ENCODE measurements around the gene CYTIP.
"Not testable (repeated sequence)": the region's sequence is repeated elsewhere in the genome, so short reads cannot be mapped to it uniquely, and the experiment has no call there.

The CYTIP gene

DNA sequence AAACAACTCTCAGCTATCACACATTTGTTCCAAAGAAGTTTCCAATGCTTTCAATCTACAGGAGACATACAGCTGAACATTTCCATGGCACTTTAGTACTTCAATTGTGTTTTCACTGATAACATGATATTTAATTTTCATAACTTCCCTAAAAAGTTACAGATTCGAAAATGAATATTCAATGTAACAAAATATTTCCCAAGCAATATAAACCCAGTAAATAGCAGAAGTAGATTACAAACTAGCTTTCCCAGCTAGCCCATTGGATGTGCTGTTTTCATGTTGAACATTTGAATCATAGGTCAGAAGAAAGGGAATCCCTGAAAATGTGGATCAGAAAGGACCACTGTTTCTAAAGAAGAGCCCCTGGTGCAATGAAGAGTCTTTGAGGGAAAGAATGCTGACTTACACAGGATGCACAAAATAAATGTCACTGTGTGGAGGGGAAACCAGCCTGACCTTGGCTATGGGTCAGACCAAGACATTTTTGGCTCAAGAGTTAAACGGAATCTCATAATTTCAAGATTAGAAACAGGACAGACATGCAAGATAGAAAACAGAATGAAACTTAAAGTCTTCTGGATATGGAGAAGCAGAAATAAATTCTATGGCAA, 22.5 kb downstream of the CYTIP start:
- no peak for DNase-seq

DNA sequence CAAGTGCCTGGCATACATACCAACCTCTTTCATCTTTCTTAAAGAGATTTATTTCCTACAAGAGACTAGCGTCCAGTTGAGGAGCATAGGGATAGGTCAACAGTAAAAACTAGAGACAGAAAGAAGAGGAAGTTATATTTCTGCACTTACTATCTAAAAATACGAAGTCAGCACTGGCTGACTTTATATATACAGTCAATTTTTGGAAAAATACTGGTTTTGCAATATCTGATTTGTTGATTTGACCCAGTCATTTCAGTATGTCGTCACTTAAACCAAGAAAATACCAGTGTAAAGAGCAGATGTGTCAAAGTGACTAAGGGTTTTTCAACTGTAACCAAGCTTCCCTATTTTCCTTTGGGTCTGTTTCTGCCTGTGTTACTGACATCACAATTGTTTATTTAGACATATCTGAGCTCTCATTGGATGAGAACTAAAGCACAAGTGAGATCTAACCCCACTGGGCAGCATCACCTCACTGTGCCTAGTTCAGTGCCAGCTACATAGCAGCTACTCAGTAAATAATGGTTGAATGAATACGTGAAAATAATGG, 23.0 kb downstream of the CYTIP start:
- no peak for DNase-seq

DNA sequence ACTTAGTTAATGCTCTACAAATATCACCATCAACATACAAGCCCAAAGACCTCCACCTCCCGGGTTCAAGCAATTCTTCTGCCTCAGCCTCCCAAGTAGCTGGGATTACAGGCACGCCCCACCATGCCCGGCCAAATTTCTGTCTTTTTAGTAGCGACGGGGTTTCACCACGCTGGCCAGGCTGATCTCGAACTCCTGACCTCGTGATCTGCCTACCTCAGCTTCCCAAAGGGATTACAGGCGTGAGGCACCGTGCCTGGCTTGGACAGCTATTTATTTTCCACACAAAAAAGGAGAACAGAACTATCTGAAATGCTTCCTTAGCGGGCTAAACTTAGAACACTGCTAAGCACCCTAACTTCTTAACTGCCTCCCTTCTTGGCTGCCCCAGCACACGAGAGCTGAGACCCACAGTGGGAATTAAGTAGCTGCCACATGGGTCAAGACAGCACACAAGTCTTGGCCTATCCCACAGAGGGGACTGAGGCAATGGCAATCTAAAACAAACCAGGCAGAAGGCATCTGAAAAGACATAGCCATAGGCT, 24.8 kb downstream of the CYTIP start:
- no peak for DNase-seq

DNA sequence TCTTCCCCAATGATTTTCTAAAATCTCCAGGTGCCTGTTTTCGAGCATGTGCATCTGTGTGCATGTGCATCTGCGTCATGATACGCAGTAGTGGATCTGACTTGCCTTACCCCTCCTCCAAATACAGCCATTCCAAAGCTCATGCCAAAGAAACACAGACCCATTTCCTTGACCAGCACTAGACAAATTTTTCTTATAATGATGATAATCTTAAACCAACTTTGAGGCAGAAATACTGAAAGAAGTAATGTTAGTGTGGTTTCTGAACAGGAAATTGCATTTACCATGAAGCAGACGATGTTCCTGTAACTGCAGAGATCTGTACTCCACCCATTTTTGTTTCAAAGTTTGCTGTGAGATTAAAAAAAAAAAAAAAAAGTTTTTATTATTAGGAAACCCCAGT, 25.6 kb downstream of the CYTIP start:
- peak; percentile 83 for DNase-seq

DNA sequence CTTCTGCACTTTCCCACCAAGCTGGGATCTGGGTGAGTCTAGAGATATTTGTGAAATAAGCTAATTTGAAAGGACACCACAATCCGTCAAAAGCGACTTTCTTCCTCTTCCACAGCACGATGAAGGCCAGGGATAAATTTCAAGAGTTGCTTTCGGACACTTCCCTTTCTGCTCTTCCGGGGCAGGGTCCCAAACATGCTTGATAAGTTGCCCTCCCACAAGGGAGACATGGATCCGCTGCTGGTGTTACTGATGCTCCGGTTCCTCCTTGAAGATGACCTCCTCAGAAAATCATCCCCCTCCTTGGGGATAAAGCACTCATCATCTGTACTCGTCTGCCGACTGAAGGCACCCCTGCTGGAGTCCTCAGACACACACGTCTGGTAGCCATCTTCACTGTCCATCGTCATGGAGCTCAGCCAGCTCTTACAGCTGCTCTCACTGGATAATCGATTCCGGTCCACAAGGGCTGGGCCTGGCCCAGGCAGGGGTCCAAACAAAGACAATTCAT, 28.2 kb downstream of the CYTIP start:
- DNase-seq: no peak

DNA sequence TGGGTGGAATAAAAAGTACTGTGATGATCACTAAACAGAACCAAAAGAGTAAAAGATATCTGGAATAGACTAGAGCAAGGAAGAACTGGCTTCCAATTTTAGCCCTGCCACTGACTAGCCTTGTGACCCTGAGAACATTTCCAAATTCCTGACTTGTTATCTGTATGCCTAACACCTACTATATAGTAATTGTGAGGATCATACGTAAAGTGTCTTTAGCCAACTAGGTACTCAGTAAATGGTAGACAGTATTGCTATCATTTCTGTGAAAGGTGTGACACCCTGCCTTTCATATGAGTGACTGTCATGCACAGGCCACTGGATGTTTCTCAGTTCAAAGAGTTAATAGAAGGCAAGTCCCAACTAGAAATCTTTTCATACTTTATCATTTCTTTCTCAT, 29.8 kb downstream of the CYTIP start:
- DNase-seq: no peak

DNA sequence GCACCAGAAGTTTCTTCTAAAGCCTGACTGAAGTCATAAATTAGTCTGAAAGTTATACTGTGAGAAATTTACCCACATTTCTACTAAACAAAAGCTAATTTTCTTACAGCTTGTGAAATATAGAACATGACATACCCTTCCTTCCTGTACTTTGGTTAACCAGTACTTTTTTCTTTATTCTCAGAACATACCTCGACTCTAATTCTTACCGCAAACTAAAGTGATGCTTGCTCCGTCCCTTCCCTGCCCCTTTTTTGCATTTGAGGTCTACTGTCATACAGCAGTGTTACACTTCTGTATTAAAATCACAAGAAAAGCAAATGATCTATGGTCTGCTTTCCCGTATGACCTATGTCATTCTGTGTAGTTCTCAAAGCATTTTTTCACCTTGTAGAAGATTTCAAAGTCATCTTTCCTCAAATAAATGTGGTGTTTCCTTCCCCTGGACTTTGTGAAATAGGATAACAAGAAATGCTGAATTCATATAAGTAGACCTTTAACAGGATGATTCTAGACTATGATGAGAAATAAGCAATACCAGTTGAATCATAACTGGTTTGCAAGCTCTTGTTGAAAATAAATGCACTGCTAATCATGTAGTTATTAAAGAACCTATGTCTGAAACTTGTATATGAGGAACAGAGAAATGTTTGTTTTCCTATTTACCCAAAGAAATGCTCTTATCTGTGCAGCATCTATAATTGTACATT, 30.4 kb downstream of the CYTIP start:
- peak; percentile 87 for DNase-seq

DNA sequence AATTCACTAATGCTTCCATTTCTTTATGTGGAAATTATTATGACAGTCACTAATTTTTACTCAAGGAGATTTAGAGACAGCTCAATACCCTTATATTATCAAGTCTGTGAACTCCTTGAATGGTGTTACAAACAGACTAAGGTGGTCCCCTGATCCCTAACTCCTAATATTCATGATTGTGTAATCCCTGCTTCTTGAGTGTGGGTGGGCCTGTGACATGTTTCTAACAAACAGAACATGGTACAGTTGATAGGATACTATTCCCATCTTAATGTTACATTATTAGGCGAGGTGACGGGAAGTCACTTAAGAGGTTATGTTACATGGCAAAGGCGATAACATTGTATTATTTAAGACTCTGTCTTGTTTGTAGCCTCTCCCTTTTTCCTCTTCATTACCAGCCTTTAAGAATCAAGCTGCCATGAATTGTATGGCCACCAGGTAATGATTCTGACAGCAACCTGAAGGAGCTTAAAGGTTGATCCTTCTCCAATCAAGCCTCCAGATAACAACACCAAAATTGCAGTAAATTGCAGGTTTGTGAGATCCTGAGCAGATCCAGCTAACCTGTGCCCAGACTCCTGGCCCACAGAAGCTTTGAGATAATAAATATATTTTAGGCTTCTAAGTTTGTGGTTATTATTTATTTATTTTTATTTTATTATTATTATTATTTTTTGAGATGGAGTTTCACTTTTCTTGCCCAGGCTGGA, 32.1 kb downstream of the CYTIP start:
- no peak for DNase-seq

DNA sequence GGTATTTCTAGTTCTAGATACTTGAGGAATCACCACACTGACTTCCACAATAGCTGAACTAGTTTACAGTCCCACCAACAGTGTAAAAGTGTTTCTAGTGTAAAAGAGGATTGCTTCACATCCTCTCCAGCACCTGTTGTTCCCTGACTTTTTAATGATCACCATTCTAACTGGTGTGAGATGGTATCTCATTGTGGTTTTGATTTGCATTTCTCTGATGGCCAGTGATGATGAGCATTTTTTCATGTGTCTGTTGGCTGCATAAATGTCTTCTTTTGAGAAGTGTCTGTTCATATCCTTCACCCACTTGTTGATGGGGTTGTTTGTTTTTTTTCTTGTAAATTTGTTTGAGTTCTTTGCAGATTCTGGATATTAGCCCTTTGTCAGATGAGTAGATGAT, 38.5 kb downstream of the CYTIP start:
- DNase-seq: not testable (repeated sequence)

DNA sequence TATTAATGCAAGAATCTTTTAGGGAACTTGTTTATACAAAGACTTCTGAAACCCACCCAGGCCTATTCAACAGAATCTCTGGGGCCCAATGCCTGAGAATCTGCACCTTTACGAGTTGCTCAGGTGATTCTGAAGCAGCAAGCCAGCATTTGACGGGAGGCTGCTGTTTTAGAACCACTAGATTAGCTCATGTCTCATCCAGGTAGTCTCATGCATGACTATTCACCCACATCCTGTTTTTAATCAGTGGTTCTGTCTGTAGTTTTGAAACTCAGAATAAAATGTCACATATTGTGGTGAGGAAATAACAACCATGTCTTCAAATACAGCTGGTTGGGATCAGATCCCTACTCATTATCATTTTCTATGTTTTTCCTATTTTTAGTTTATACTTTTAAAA, 39.5 kb downstream of the CYTIP start:
- peak; percentile 88 for DNase-seq

DNA sequence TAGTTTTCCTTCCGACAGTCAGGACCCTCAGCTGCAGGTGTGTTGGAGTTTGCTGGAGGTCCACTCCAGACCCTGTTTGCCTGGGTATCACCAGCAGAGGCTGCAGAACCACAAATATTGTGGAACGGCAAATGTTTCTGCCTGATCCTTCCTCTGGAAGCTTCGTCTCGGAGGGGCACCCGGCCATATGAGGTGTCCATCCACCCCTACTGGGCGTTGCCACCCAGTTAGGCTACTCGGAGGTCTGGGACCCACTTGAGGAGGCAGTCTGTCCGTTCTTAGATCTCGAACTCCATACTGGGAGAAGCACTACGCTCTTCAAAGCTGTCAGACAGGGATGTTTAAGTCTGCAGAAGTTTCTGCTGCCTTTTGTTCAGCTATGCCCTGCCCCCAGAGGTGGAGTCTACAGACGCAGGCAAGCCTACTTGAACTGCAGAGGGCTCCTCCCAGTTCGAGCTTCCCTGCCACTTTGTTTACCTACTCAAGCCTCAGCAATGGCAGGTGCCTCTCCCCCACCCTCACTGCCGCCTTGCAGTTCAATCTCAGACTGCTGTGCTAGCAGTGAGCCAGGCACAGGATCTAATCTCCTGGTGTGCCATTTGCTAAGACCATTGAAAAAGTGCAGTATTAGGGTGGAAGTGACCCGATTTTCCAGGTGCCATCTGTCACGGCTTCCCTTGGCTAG, 40.9 kb downstream of the CYTIP start:
- not testable (repeated sequence) for DNase-seq

DNA sequence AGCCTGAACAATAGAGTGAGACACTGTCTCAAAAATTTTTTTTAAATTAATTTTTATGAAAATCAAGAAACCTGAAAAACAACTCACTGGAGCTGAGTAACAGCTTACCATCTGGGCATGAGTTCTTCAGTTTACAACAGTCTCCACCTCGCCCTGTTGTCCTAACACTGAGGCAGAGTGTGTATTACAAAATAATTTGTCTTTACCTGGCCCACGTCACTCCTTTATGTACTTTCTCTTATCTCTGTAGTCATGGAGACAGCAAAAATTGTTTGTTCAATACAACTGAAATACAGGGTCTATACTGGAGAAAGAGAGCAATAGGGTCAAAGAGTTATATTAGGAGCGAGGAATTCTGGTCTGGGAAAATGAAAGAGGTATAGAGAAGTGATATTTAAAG, 48.1 kb downstream of the CYTIP start:
- DNase-seq: no peak

DNA sequence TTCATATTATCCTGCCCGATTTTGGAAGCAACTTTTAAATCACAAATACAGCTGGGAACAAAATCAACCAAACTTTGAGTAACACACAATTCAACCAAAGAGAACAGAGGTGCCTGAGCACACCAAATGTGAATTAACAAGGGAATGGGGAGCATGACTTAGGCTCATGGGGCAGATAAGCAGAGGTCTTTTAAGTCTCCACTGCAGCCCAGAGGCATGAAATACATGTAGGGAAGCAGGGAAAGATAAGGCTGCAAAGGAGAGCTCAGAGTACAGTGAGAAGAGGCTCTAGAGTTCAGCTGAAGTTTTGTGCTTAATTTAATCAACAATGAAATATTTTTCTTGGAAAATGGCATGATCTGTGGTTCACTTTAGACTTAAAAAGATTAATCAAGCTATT, 49.0 kb downstream of the CYTIP start:
- no peak for DNase-seq

DNA sequence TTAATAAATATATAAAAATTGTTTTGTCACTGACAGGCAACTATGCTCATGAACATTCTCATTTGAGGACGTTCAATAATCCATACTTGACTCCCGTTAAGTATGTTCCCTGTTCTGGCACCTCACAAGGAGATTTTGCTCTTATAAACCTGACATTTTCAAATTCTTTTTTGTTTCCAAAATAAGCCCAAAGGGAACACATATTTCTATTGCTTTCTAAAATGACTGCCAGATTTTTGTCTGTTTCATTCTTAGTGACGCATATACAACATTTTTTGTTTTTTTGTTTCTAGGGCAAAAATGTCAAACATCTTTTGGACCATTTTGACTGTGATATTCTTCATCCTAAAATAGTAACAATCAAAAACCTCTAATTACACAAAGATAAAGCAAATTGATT, 50.5 kb downstream of the CYTIP start:
- no peak for DNase-seq

DNA sequence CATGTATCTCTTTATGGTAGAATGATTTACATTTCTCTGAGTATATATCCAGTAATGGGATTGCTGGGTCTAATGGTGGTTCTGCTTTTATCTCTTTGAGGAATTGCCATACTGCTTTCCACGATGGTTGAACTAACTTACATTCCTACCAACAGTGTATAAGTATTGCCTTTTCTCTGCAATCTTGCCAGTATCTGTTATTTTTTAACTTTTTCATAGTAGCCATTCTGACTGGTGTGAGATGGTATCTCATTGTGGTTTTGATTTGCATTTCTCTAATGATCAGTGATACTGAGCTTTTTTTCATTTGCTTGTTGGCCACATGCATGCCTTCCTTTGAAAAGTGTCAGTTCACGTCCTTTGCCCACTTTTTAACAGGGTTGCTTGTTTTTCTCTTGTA, 55.1 kb downstream of the CYTIP start:
- DNase-seq: no peak

DNA sequence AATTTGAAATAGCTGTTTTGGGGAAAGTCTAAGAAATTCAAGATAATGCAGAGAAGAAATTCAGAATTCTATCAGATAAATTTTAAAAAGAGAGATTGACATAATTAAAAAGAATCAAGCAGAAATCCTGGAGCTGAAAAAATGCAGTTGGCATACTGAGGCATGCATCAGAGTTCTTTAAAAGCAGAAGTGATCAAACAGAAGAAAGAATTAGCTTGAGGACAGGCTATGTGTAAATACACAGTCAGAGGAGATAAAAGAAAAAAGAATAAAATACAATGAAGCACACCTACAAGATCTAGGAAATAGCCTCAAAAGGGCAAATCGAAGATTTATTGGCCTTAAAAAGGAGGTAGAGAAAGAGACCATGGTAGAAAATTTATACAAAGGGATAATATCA, 57.1 kb downstream of the CYTIP start:
- no peak for DNase-seq

DNA sequence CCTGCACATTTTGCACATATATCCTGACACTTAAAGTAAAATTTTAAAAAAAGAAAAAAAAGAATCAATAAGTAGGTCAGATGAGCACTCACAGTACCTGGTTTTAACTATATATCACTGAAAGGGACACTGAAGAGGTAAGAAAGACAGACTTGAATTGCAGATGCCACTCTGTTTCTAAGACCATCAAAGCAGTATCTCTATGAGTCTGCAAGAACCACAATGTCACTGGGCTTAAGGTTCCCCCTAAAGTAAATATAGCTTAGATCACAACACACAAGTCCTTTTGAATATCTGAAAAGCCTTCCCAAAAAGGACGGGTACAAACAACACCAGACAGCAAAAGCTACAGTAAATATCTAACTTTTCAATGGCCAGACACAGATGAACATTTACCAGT, 57.6 kb downstream of the CYTIP start:
- DNase-seq: no peak

DNA sequence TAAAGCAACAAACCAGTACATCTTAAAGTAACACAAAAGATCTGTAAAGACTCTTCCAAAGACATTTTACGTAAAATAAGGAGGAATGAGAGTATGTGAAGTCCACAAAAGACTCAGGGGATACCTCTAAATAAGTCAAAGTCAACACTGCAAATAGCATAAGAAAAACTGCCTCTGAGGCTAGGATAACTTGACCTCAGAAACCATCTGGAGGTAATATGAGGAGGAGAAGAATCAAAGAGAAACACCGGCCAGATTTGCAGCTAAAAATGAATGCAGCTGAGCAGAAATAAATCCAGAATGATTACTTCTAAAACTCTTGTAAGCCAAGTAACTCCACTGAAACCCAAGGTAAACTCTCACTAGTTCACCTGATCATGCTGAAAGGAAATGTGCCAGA, 66.0 kb downstream of the CYTIP start:
- DNase-seq: no peak

DNA sequence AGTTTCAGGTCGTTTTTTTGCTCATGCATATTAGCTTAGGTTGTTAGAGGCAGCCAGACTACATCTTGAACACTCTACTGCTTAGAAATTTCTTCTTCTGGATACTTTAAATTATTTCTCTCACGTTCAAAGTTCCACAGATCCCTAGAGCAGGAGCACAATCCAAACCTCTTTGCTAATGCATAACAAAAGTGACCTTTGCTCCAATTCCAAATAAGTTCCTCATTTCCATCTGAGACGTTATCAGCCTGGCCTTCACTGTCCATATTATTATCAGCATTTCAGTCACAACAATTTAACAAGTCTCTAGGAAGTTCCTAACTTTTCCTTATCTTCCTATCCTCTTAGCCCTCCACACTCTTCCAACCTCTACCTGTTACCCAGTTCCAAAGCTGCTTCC, 67.8 kb downstream of the CYTIP start:
- DNase-seq: no peak

DNA sequence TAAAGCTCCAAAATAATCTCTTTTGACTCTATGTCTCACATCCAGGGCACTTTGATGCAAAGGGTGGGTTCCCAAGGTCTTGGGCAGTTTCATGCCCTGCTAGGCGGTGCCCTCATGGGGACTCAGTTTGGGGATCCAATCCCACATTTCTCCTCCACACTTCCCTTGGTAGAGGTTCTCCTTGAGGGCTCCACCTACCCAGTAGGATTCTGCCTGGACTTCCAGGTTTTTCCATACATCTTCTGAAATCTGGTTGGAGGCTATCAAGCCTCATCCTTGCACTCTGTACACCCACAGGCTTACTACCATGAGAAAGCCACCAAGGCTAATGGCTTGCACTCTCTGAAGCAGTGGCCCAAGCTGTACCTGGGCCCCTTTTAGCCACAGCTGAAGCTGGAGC, 68.5 kb downstream of the CYTIP start:
- no peak for DNase-seq

DNA sequence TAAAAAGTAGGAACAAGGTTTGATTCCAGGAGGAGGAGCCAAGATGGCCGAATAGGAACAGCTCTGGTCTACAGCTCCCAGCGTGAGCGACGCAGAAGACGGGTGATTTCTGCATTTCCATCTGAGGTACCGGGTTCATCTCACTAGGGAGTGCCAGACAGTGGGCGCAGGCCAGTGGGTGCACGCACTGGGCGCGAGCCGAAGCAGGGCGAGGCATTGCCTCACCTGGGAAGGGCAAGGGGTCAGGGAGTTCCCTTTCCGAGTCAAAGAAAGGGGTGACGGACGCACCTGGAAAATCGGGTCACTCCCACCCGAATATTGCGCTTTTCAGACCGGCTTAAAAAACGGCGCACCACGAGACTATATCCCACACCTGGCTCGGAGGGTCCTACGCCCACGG, 75.4 kb downstream of the CYTIP start:
- DNase-seq: not testable (repeated sequence)

DNA sequence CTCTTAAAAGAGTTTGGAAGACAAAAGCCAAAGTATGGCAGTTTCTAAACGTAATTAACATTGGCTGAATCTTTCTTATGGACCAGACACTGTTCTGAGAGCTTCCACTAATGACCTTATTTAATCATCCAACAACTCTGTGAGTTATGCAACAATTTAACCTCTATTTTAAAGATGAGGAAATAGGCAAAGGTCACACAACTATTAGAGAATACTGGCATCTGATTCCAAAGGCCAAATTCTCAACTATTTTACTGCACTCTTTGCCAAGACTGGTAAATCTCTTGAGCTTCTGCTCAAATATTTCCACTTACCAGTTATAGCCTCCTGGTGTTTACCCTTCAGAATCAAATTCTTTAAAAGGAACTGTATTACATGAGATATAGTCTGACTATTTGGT, 76.2 kb downstream of the CYTIP start:
- DNase-seq: no peak

Measured in central memory CD4-positive, alpha-beta T cell (primary cell).